ENCODE results near the gene KCND2. TPM values are rescaled to one million over a fixed set of nuclear protein-coding genes. Genes with fewer than 3 reads are reported as not detected.

Gene KCND2
- total and polyA plus RNA-seq, 7 donors, result under 0.01 to 3.3 (median 1.3) TPM; not detected in 1

DNA sequence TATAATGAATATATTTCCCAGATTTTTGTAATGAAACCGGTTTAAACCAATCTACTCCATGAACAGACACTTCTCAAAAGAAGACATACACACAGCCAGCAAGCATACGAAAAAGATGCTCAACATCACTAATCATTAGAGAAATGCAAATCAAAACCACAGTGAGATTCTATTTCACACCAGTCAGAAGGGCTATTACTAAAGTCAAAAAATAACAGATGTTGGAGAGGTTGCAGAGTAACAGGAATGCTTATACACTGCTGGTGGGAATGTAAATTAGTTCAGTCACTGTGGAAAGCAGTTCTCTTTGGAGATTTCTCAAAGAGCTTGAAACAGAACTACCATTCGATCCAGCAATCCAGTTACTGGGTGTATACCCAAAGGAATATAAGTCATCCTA, 344.3 kb downstream of the KCND2 start:
- Histone ChIP-seq H3K9me3 (no peaks in the 10 kb centered on the region), H3K36me3 (no peaks in the 10 kb centered on the region), H3K27me3 (no peaks in the 10 kb centered on the region), H3K4me1 (no peaks in the 10 kb centered on the region), H3K4me3 (no peak overlapping the region), H3K27ac (no peak overlapping the region)
- TF ChIP-seq POLR2A (IDR thresholded peaks at IDR 0.05) (no peak), POLR2AphosphoS5 (IDR thresholded peaks at IDR 0.05) (no peak), EP300 (IDR thresholded peaks at IDR 0.05) (no peak), CTCF (IDR thresholded peaks at IDR 0.05) (no peak)
- intact Hi-C loops (cut with DNase I), result no loop called here
- no peak for DNase-seq
- 75 to 76% methylated on average over 3 of the region's 3 CpGs for WGBS, 2 donors

DNA sequence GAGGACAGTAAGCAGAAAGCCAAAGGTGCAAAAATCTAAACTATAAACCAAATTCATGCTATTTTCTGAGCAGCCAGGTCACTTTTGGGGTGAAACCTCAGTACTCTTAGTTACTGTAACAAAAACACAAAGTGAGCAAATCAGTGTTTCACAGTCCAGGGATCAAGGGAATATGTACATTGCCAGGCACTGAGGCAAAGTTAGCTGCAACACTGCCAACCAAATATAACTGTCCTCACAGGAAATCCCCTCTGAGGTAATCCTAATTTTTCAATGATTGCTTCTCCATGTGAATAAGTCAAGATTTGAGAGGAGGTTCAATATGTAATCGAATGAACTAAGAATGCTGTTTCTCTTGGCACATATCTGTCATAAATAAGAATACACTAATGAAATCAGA, 355.3 kb downstream of the KCND2 start:
- H3K9me3 ChIP-seq, result no peaks in the 10 kb centered on the region
- no peak for DNase-seq
- H3K27me3 ChIP-seq, result no peaks in the 10 kb centered on the region
- TF ChIP-seq POLR2AphosphoS5 (IDR thresholded peaks at IDR 0.05) (no peak), EP300 (IDR thresholded peaks at IDR 0.05) (no peak), CTCF (IDR thresholded peaks at IDR 0.05) (no peak), POLR2A (IDR thresholded peaks at IDR 0.05) (no peak)
- intact Hi-C loops (cut with DNase I), result no loop called here
- H3K4me1 ChIP-seq, result no peaks in the 10 kb centered on the region
- H3K36me3 ChIP-seq, result no peaks in the 10 kb centered on the region
- H3K27ac ChIP-seq, result no peak overlapping the region
- WGBS, 2 donors, result 78 to 87% methylated on average over 1 of the region's 1 CpG
- no peak overlapping the region for H3K4me3 ChIP-seq

DNA sequence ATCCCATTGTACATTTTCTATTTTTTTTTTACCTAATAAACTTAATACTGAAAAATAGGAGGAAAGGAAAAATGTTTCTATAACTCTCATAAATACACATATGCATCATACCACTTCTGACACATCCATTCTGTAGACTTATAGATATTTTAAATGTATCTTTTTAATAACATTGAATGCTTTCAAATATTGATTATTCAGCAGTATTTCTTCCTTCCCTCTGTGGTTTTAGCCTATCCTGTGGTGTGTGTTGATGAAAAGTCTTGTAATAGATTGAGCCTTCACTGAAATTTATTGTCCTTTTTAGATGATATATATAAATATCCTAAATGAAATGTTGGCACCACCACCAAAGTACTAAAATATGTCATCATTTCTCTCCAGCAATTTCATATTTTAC, 366.9 kb downstream of the KCND2 start:
- DNase-seq, result no peak
- no peak for TF ChIP-seq POLR2AphosphoS5 (IDR thresholded peaks at IDR 0.05)
- TF ChIP-seq CTCF (IDR thresholded peaks at IDR 0.05), result no peak
- no peak for TF ChIP-seq POLR2A (IDR thresholded peaks at IDR 0.05)
- TF ChIP-seq EP300 (IDR thresholded peaks at IDR 0.05), result no peak
- Histone ChIP-seq H3K27me3 (no peaks in the 10 kb centered on the region), H3K27ac (no peak overlapping the region), H3K36me3 (no peaks in the 10 kb centered on the region), H3K4me3 (no peak overlapping the region), H3K9me3 (no peaks in the 10 kb centered on the region), H3K4me1 (no peaks in the 10 kb centered on the region)
- intact Hi-C loops (cut with DNase I), result no loop called here

DNA sequence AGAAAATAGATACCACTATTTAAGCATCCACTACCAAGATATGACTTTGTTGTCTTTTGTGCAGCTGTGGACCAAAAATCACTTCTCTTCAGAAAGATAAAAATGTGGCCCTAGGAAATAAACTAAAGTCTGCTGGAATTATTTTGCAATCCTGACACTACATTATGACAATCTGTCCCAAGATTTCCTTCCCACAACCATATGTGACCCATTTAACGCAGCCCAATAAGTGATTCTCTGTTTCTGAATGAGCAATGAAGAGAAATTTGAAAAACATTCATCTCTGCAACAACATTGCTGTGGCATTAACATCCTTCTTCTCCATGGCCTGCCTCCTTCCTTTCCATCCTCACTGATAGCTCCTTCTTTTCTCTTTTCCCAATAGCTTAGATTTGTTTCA, 373.0 kb downstream of the KCND2 start:
- H3K27ac ChIP-seq, result no peak overlapping the region
- DNase-seq, result no peak
- intact Hi-C loops (cut with DNase I), result no loop called here
- H3K4me3 ChIP-seq, result no peak overlapping the region
- no peaks in the 10 kb centered on the region for H3K9me3 ChIP-seq
- H3K27me3 ChIP-seq, result no peaks in the 10 kb centered on the region
- 81 to 93% methylated on average over 1 of the region's 1 CpG for WGBS, 2 donors
- TF ChIP-seq POLR2A (IDR thresholded peaks at IDR 0.05) (no peak), EP300 (IDR thresholded peaks at IDR 0.05) (no peak), CTCF (IDR thresholded peaks at IDR 0.05) (no peak), POLR2AphosphoS5 (IDR thresholded peaks at IDR 0.05) (no peak)
- H3K4me1 ChIP-seq, result no peaks in the 10 kb centered on the region
- H3K36me3 ChIP-seq, result no peaks in the 10 kb centered on the region

DNA sequence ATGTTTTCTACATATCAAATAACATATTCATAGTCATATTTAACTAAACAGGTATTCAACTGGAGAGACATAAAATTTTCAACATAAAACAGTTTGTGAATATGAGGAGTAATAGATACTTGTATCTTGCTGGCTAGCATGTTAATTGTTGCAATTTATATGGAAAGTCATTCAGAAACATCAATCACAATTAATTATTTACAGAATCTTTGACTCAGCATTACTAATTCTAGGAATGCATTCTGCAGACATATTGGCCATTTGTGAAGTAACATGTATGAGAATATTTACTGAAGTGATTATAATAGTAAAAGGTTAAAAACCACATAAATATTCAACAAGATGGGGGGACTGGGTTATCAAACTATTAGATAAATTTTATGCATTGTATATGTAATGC, 381.3 kb downstream of the KCND2 start:
- Histone ChIP-seq H3K9me3 (no peaks in the 10 kb centered on the region), H3K27me3 (no peaks in the 10 kb centered on the region), H3K4me1 (no peaks in the 10 kb centered on the region), H3K4me3 (no peak overlapping the region), H3K36me3 (no peaks in the 10 kb centered on the region), H3K27ac (no peak overlapping the region)
- TF ChIP-seq CTCF (IDR thresholded peaks at IDR 0.05), result no peak
- no peak for DNase-seq
- intact Hi-C loops (cut with DNase I), result no loop called here
